ENCODE measurements around the gene TP53BP2. TPM values are rescaled to one million over a fixed set of nuclear protein-coding genes. Genes with fewer than 3 reads are reported as not detected.

TP53BP2 gene
- total RNA-seq, 2 experiments from 2014 or later, result 21.1 to 21.7 TPM

GRCh38 chr1:223878598-223879325, 33.0 kb upstream of the TP53BP2 start:
- CTCF ChIA-PET (ENCODE audit: unreplicated experiment), result no interaction called here
- no peak for DNase-seq (ENCODE audit: low spot score)
- intact Hi-C loops (cut with micrococcal nuclease; ENCODE audit: unreplicated experiment), result no loop called here
- H4K20me1 ChIP-seq (ENCODE audit: insufficient read depth, low read length), result no peaks in the 10 kb centered on the region
- peaks cover 13% of the 10 kb centered on the region for H3K9me3 ChIP-seq (ENCODE audit: low read length)
- TF ChIP-seq CTCF (conservative IDR thresholded peaks at IDR 0.05; ENCODE audit: low read length) (no peak), EZH2phosphoT487 (IDR thresholded peaks at IDR 0.05; ENCODE audit: borderline replicate concordance, low read depth, low read length) (no peak)
- H2AFZ ChIP-seq (ENCODE audit: low read length), result no peak overlapping the region
- no peaks in the 10 kb centered on the region for H3K4me1 ChIP-seq (ENCODE audit: insufficient read depth, low read length, poor library complexity, severe bottlenecking)
- no peaks in the 10 kb centered on the region for H3K9me2 ChIP-seq (ENCODE audit: insufficient read depth, low read length)
- H3K36me3 ChIP-seq (ENCODE audit: insufficient read depth, low read length), result no peaks in the 10 kb centered on the region
- no peak overlapping the region for H3K4me3 ChIP-seq (ENCODE audit: low read depth, low read length, poor library complexity, severe bottlenecking)
- no peaks in the 10 kb centered on the region for H3K79me2 ChIP-seq (ENCODE audit: insufficient read depth, low read depth, low read length)
- no TSS peak for BruUV-seq (replicated peaks)
- no peak overlapping the region for H3K4me2 ChIP-seq (ENCODE audit: low read length)
- H3K27ac ChIP-seq (ENCODE audit: low read depth, low read length, poor library complexity, severe bottlenecking), result no peak overlapping the region
- POLR2A ChIA-PET, result no interaction called here

- no peak overlapping the region for H2AFZ ChIP-seq (ENCODE audit: low read length)
- H3K4me1 ChIP-seq (ENCODE audit: insufficient read depth, low read length, poor library complexity, severe bottlenecking), result no peaks in the 10 kb centered on the region
- ChIA-PET CTCF (ENCODE audit: unreplicated experiment) (no interaction called here), POLR2A (no interaction called here)
- no peaks in the 10 kb centered on the region for H3K36me3 ChIP-seq (ENCODE audit: insufficient read depth, low read length)
- intact Hi-C loops (cut with micrococcal nuclease; ENCODE audit: unreplicated experiment), result no loop called here
- H3K4me2 ChIP-seq (ENCODE audit: low read length), result no peak overlapping the region
- H3K79me2 ChIP-seq (ENCODE audit: insufficient read depth, low read depth, low read length), result no peaks in the 10 kb centered on the region
- no TSS peak for BruUV-seq (replicated peaks)
- H4K20me1 ChIP-seq (ENCODE audit: insufficient read depth, low read length), result no peaks in the 10 kb centered on the region
- no peak overlapping the region for H3K27ac ChIP-seq (ENCODE audit: low read depth, low read length, poor library complexity, severe bottlenecking)
- no peak for DNase-seq (ENCODE audit: low spot score)
- no peaks in the 10 kb centered on the region for H3K9me2 ChIP-seq (ENCODE audit: insufficient read depth, low read length)
- no peak for TF ChIP-seq CTCF (conservative IDR thresholded peaks at IDR 0.05; ENCODE audit: low read length)
- no peak for TF ChIP-seq EZH2phosphoT487 (IDR thresholded peaks at IDR 0.05; ENCODE audit: borderline replicate concordance, low read depth, low read length)
- no peak overlapping the region for H3K4me3 ChIP-seq (ENCODE audit: low read depth, low read length, poor library complexity, severe bottlenecking)
- H3K9me3 ChIP-seq (ENCODE audit: low read length), result peaks cover 13% of the 10 kb centered on the region
Observed at GRCh38 chr1:223877804-223878203, 32.1 kb upstream of the TP53BP2 start.

- H3K4me3 ChIP-seq (ENCODE audit: low read depth, low read length, poor library complexity, severe bottlenecking), result no peak overlapping the region
- intact Hi-C loops (cut with micrococcal nuclease; ENCODE audit: unreplicated experiment), result no loop called here
- BruUV-seq (replicated peaks), result no TSS peak
Observed at GRCh38 chr1:223876590-223876989, 30.8 kb upstream of the TP53BP2 start.

More at GRCh38 chr1:223876590-223876989, 30.8 kb upstream of the TP53BP2 start:
- TF ChIP-seq CTCF (conservative IDR thresholded peaks at IDR 0.05; ENCODE audit: low read length), result no peak
- no peak overlapping the region for H3K27ac ChIP-seq (ENCODE audit: low read depth, low read length, poor library complexity, severe bottlenecking)
- H3K79me2 ChIP-seq (ENCODE audit: insufficient read depth, low read depth, low read length), result no peaks in the 10 kb centered on the region
- no peaks in the 10 kb centered on the region for H4K20me1 ChIP-seq (ENCODE audit: insufficient read depth, low read length)
- H2AFZ ChIP-seq (ENCODE audit: low read length), result no peak overlapping the region
- ChIA-PET POLR2A (interaction anchor here (0.7 kb wide), 1 partner anchor 431 kb away, joined by 4 read pairs; no protein-coding TSS in a partner anchor), CTCF (ENCODE audit: unreplicated experiment) (no interaction called here)
- H3K9me3 ChIP-seq (ENCODE audit: low read length), result peaks cover 13% of the 10 kb centered on the region
- DNase-seq (ENCODE audit: low spot score), result no peak
- no peak overlapping the region for H3K4me2 ChIP-seq (ENCODE audit: low read length)
- no peaks in the 10 kb centered on the region for H3K9me2 ChIP-seq (ENCODE audit: insufficient read depth, low read length)
- H3K36me3 ChIP-seq (ENCODE audit: insufficient read depth, low read length), result no peaks in the 10 kb centered on the region
- H3K4me1 ChIP-seq (ENCODE audit: insufficient read depth, low read length, poor library complexity, severe bottlenecking), result no peaks in the 10 kb centered on the region

All from OCI-LY7 (cell line).